NCI-H2227 (cell line): ENCODE measurements around the gene ZNF609.
"Not testable (repeated sequence)": the region's sequence is repeated elsewhere in the genome, so short reads cannot be mapped to it uniquely, and the experiment has no call there.

Experiments
- DNase-seq: peaks from one replicate; lab custom pipeline; 2025; ENCODE audit not compliant: unreplicated experiment; lab: John Stamatoyannopoulos, UW

Gene ZNF609

GRCh38 chr15:64640146-64640871 lies 179.9 kb downstream of the ZNF609 start:
- DNase-seq, result no peak

- DNase-seq, result no peak
These were observed 182.5 kb downstream of the ZNF609 start for GRCh38 chr15:64642875-64643274.

DNA sequence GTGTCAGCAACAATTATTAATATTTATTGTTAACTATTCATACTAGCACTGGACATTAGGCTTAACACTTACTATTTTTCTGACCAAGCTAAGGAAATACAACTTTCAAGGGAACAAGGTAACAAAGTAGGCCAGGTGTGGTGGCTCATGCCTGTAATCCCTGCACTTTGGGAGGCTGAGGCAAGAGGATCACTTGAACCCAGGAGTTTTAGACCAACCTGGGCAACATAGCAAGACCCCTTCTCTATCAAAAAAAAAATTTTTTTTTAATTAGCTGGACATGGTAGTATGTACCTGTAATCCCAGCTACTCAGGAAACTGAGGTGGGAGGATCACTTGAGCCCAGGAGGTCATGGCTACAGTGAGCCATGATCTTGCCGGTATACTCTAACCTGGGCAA lies 183.3 kb downstream of the ZNF609 start:
- no peak for DNase-seq

GRCh38 chr15:64644811-64645210 lies 184.4 kb downstream of the ZNF609 start:
- DNase-seq, result not testable (repeated sequence)

GRCh38 chr15:64645995-64646394 lies 185.6 kb downstream of the ZNF609 start:
- no peak for DNase-seq

GRCh38 chr15:64647367-64647766 lies 187.0 kb downstream of the ZNF609 start:
- DNase-seq, result no peak

GRCh38 chr15:64650552-64650951 lies 190.2 kb downstream of the ZNF609 start:
- no peak for DNase-seq

DNA sequence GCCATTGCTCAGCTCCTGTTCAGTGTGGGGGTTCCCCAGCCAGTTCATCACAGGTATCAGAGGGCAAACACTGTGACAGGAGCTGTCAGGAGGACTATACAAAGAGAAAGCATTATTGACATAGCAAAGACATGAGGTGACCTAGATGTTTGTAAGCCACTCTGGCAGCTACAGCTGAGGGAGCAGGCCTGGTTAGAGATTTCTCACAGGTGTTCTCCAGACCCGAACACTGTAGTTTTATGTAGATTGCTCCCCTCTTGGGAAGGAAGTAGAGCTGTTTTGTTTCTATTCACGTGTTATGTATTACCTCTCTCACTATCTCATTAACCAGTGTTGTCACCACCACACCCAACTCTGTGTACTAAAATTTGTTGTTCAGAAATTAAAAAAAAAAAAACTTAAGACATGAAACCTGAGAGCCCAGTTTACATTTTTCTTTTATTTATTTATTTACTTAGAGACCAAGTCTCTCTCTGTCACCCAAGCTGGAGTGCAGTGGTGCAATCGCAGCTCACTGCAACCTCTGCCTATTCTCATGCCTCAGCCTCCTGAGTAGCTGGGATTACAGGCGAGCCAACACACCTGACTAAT lies 191.3 kb downstream of the ZNF609 start:
- DNase-seq, result no peak

DNA sequence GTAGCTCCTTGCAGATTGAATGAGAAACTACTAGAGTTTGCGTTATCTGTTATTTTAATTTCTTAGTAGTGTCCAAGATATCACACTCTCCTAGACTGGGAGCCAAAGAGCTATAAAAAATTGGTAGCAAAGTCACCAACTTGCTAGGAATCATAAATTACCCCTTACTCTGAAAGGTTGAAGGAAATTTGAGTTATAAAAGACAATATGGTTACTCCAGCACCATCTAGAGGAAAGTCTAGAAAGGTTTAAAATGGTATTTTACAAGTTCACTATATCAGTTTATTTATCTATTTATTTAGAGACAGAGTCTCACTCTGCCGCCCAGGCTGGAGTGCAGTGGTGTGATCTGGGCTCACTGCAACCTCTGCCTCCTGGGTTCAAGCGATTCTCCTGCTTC lies 193.4 kb downstream of the ZNF609 start:
- DNase-seq, result no peak

DNA sequence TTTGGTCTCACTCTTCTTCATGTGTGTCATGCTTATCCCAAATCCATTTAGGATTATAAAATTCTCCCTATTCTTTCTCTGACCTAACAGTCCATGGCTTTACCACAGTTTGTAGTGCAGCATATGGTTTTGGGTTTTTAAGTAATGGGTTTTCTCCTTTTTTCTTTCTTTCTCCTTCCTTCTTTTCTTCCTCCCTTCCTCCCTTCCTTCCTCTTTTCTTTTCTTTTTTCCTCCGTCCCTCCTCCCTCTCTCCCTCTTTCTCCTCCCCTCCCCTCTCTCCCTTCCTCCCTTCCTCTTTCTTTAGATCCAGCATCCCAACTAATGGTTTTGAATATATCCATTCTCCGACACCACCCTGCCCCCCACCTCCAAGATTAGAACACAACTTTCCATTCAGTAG lies 196.1 kb downstream of the ZNF609 start:
- DNase-seq, result no peak

- DNase-seq, result no peak
These were observed 204.8 kb downstream of the ZNF609 start for GRCh38 chr15:64665179-64665578.

DNA sequence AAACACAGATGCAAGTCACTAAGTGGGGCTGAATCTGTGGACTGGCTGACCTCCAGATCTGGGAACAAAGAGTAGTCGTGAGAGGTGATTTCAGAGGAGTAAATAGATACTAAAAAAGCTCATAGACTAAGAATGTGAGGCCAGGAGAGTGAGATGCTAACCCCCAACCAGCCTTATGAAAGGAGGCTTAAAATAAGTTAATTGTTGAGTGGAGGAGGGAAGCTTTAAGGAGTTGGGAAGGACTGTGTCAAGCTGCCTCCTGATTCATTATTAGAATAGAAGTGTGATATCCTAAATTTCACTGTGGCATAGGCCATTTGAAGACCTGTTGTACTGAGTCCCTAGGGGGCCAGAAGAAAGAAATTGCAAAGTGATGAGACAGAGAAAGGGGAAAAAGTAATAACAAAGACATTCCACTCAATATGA lies 207.4 kb downstream of the ZNF609 start:
- no peak for DNase-seq

DNA sequence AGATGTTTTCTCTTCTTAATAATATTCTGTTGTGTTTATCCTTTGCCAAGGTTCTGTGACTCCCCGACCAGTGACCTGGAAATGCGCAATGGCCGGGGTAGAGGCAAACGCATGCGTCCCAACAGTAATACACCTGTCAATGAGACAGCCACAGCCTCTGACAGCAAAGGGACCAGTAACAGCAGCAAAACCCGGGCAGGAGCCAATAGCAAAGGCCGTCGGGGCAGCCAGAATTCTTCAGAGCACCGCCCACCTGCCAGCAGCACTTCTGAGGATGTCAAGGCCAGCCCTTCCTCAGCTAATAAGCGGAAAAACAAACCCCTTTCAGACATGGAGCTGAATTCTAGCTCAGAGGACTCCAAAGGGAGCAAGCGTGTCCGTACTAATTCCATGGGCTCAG lies 213.5 kb downstream of the ZNF609 start:
- no peak for DNase-seq

GRCh38 chr15:64678126-64678819 lies 217.9 kb downstream of the ZNF609 start:
- DNase-seq, result no peak

GRCh38 chr15:64680097-64680496 lies 219.7 kb downstream of the ZNF609 start:
- no peak for DNase-seq

DNA sequence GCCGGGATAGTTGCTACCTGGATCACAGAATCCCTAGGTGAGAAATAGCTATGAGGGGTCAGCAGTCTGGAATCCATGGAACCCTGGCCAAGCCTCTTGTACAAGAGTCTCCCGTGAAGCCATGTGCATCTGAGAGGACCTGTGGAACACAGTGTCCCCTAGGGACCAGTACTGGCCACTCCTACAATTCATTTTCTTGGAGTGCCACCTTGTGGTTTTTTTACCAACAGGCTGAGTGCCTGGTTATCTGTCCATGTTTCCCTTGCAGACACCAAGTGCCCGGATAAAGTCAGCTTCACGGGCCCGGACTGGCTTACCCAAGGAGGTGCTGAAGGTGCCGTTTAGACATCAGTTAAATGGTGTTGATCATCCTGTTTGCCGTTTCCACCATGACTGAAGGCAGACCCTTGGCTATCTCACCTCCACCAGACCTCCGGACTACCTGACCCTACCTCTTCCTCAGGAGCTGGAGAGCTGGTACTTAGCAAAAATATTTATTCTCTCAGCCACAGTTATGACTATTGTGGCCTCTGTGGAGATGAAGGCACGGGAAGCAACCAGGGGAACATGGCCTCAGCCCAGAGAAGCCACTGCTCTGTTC lies 221.1 kb downstream of the ZNF609 start:
- DNase-seq, result peak; percentile 78

- DNase-seq, result no peak
These were observed 221.9 kb downstream of the ZNF609 start for GRCh38 chr15:64682255-64682654.

DNA sequence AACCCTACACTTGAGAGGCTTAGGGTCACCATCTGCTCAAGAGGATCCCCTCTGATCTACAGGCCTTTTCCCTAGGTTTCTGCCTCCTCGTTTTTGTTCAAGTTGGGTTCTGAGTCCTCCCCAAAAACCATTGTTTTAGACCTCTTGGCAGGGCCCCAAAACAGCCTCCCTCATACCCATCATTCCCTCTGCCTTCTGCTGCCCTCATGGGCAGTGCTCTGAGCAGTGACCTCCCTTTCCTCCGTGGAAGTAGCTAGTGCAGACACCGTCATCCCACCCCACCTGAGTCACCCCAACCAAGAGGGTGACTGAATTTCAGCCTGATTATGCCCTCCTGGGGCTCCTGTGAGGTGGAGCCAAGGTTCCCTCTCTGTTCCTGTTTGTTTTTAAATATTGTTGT lies 223.0 kb downstream of the ZNF609 start:
- DNase-seq, result no peak

DNA sequence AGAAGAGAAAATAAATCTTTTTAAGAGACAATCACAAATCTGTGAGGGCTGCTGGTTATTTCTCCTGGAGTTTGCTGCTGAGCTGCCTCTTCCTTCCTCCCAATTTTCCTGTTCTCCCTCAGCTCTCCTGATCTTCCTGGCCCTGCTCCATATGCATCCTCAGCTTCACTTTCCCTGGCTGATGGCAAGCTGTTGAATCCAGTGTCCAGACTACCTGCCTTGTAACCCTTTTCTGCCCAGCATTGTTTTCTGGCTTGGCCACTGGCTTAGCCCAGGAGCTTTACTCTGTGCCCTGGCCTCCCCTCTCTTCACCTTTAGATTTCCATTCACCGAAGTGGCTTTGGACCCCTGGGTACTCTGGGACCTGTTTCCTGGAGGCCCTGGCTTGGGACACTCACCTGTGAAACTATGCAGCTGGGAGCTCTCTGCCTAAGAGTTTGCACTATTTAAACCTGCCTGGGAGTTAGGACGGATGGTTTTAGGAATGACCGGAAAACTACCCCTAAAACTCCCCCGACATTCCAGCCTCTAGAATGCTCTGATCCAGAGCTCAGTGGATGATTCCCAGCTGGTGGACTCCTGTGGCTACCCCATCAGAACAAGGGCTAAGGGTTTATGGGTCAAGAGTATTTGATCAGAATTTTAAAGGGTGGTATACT lies 225.0 kb downstream of the ZNF609 start:
- DNase-seq, result no peak

DNA sequence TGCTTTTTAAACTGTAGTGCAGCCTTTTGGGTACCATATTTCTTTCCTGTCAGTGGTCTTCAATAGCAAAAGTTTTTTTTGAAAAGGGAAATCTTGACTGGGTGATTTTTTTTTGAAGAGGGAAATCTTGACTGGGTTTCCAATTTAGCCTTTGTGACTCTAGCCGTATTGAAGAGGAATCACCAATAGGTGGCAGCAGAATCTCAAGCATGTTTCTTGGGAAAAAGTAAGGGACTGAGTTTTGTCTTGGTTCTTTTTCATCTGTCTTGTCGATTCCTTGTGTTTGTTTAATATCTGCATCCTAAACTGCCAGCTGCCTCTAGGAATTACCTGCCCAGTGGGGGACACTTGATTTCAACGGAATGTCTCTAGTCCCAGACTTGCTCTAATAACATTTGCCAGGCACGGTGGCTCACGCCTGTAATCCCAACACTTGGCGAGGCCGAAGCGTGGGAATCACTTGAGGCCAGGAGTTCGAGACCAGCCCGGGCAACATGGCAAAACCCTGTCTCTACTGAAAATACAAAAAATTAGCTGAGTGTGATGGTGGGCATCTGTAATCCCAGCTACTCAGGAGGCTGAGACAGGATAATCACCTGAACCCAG lies 225.9 kb downstream of the ZNF609 start:
- peak; percentile 77 for DNase-seq

DNA sequence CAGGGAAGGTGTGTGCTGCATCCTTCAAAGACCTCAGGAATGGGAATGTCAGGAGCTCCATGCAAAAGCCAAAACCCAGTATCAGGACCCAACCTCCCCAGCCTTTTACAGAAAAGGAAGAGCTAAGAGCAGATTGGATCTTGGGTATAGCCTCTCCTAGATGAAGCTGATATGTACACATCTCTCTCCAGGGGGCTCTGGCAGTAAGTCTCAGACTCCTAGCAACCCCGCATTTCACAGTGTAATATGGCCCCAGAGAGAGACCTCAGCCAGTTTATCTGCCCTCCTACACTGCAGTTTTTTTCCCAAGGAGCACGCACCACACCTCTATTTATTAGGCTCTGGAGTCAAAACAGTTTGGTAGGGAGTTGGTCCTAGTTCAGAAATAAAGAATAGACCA lies 226.8 kb downstream of the ZNF609 start:
- DNase-seq, result peak; percentile 10
